OCI-LY1 (cell line): Measurements from ENCODE around the gene IQCF6.

Experiments
- EZH2 ChIP-seq: fragments of 200-600 bp; sonication (generic), shearing (Covaris generic); IDR thresholded peaks from 2 replicates; pipeline ENCODE4 v1.8.0; 2017; ENCODE audit warnings: borderline replicate concordance, mixed run types, mild to moderate bottlenecking, antibody characterized with exemption, low read length, moderate library complexity, mixed read lengths
- TF ChIP-seq, protein P1 (sequence below): fragments of 200-600 bp; sonication (generic), shearing (Covaris generic); IDR thresholded peaks from 2 replicates; pipeline ENCODE4 v1.5.1; 2017; ENCODE audit warnings: mild to moderate bottlenecking, antibody characterized with exemption, low read length, moderate library complexity, mixed read lengths

DNA sequence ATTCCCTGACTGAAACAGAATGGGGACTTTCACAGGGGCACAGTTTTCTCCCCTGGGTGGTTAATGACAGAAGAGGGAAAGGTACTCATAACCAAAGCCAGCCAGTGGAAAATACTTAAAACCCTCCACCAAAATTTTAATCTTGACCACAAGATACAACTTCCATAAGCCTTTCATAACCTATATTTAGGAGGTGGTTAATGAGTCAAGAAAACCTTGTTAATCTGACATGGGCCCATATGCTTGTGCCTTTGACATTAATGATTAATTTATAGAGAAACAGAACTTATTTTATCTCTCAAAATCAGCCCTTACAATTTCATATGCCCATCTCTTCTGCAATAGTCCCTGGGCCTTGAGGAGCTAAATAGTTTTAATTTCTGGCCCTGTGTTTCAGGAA lies 31.2 kb downstream of the IQCF6 start:
- TF ChIP-seq, protein P1, sequence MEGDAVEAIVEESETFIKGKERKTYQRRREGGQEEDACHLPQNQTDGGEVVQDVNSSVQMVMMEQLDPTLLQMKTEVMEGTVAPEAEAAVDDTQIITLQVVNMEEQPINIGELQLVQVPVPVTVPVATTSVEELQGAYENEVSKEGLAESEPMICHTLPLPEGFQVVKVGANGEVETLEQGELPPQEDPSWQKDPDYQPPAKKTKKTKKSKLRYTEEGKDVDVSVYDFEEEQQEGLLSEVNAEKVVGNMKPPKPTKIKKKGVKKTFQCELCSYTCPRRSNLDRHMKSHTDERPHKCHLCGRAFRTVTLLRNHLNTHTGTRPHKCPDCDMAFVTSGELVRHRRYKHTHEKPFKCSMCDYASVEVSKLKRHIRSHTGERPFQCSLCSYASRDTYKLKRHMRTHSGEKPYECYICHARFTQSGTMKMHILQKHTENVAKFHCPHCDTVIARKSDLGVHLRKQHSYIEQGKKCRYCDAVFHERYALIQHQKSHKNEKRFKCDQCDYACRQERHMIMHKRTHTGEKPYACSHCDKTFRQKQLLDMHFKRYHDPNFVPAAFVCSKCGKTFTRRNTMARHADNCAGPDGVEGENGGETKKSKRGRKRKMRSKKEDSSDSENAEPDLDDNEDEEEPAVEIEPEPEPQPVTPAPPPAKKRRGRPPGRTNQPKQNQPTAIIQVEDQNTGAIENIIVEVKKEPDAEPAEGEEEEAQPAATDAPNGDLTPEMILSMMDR: no peak
- TF ChIP-seq EZH2: no peak
